Measurements from ENCODE around the gene HOXC6. TPM values are rescaled to one million over a fixed set of nuclear protein-coding genes. Genes with fewer than 3 reads are reported as not detected.

HOXC6 gene
- total RNA-seq, 6 experiments from 2014 or later, result not detected

GRCh38 chr12:54045401-54045800 is 17.2 kb downstream of the HOXC6 start:
- DNase-seq (no peak), ATAC-seq (no peak)
- H3K4me3 ChIP-seq, result no peak overlapping the region
- no peaks in the 10 kb centered on the region for H3K4me1 ChIP-seq
- no peaks in the 10 kb centered on the region for H3K36me3 ChIP-seq
- intact Hi-C loops (cut with DNase I), result no loop called here
- H3K27ac ChIP-seq, result no peak overlapping the region
- peaks cover 0 to 40% of the 10 kb centered on the region in 2 donors for H3K27me3 ChIP-seq
- H3K9me3 ChIP-seq, result no peaks in the 10 kb centered on the region
- TF ChIP-seq CTCF (IDR thresholded peaks at IDR 0.05), result no peak
- TF ChIP-seq POLR2A (IDR thresholded peaks at IDR 0.05), result no peak

GRCh38 chr12:54045868-54046521 is 17.8 kb downstream of the HOXC6 start:
- DNase-seq (no peak), ATAC-seq (no peak)
- no peaks in the 10 kb centered on the region for H3K9me3 ChIP-seq
- H3K4me1 ChIP-seq, result no peaks in the 10 kb centered on the region
- TF ChIP-seq POLR2A (IDR thresholded peaks at IDR 0.05) (no peak), CTCF (IDR thresholded peaks at IDR 0.05) (no peak)
- no peak overlapping the region for H3K27ac ChIP-seq
- 16% methylated on average over 14 of the region's 16 CpGs for WGBS (ENCODE audit: insufficient coverage, low coverage, low lambda C conversion rate, missing lambda C conversion rate)
- peaks cover 0 to 43% of the 10 kb centered on the region in 2 donors for H3K27me3 ChIP-seq
- intact Hi-C loops (cut with DNase I), result no loop called here
- no peak overlapping the region for H3K4me3 ChIP-seq
- H3K36me3 ChIP-seq, result no peaks in the 10 kb centered on the region

GRCh38 chr12:54046809-54047159 is 18.5 kb downstream of the HOXC6 start:
- no peaks in the 10 kb centered on the region for H3K36me3 ChIP-seq
- DNase-seq (no peak), ATAC-seq (no peak)
- H3K4me3 ChIP-seq, result no peak overlapping the region
- no peak for TF ChIP-seq CTCF (IDR thresholded peaks at IDR 0.05)
- no peak for TF ChIP-seq POLR2A (IDR thresholded peaks at IDR 0.05)
- H3K9me3 ChIP-seq, result no peaks in the 10 kb centered on the region
- intact Hi-C loops (cut with DNase I), result no loop called here
- no peaks in the 10 kb centered on the region for H3K4me1 ChIP-seq
- H3K27me3 ChIP-seq, result peaks cover 0 to 49% of the 10 kb centered on the region in 2 donors
- 23% methylated on average over 15 of the region's 27 CpGs for WGBS (ENCODE audit: insufficient coverage, low coverage, low lambda C conversion rate, missing lambda C conversion rate)
- no peak overlapping the region for H3K27ac ChIP-seq

GRCh38 chr12:54047160-54047963 is 19.1 kb downstream of the HOXC6 start:
- H3K4me1 ChIP-seq, result no peaks in the 10 kb centered on the region
- peaks cover 0 to 54% of the 10 kb centered on the region in 2 donors for H3K27me3 ChIP-seq
- ATAC-seq (no peak), DNase-seq (no peak)
- no peaks in the 10 kb centered on the region for H3K36me3 ChIP-seq
- no peak overlapping the region for H3K27ac ChIP-seq
- H3K9me3 ChIP-seq, result no peaks in the 10 kb centered on the region
- intact Hi-C loops (cut with DNase I), result no loop called here
- no peak for TF ChIP-seq POLR2A (IDR thresholded peaks at IDR 0.05)
- TF ChIP-seq CTCF (IDR thresholded peaks at IDR 0.05), result no peak
- WGBS (ENCODE audit: insufficient coverage, low coverage, low lambda C conversion rate, missing lambda C conversion rate), result 2% methylated on average over 29 of the region's 61 CpGs
- no peak overlapping the region for H3K4me3 ChIP-seq
